GM04503 (cell line): ENCODE results near the gene GNAQ.

Experiments
- DNase-seq: peaks from one replicate; pipeline ENCODE4 v3.0.0-alpha.2; 2012; ENCODE audit warnings: low read depth

The GNAQ gene

DNA sequence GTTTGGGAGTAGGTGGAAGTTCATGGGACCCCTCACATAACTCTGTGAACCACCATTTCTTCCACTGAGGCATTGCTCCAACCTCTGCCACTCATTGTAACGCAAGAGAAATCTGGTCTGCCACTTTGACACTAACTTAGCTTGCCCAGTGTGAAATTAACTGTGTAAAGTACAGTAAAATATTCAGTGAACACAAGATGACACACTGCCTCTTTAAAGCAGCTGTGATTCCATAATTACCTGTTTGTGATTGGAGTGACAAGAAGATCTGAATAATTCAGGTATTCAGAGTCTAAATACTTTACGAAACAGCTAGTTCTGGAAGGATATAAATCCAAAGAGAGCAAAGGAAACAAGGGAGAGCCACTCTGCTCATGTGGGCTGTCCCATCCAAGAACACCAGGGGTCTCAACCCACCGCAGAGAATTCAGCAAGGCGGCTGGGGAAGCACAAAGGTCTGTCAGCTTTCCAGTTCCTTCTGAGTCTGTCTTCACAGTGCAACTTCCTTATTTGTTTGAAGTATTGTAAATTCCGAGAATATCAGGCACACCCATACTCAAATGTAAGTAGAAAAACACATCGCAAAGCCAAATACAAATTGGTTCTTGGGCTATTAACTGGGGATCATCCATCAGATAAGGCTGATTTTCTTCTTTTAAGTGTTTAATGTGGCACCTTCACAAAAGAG lies 86.9 kb downstream of the GNAQ start:
- DNase-seq, result no peak

DNA sequence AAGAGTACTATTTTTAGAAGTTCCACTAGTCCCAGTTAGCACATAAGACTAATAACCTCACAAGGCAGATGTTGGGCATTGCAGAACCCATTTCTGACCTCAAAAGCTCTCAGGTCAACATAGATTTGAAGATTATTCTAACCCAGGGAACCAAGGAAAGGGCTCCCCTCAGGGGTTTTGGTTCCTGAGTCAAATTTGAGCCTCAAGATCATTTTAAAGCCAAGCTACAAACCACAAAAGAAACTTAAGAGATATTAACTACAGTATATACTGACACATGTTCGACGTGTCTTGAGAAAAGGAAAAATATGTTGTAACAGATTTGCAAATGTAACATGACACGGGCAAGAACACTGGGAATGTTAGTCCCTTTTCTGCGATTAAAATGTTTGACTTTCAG lies 88.6 kb downstream of the GNAQ start:
- no peak for DNase-seq

DNA sequence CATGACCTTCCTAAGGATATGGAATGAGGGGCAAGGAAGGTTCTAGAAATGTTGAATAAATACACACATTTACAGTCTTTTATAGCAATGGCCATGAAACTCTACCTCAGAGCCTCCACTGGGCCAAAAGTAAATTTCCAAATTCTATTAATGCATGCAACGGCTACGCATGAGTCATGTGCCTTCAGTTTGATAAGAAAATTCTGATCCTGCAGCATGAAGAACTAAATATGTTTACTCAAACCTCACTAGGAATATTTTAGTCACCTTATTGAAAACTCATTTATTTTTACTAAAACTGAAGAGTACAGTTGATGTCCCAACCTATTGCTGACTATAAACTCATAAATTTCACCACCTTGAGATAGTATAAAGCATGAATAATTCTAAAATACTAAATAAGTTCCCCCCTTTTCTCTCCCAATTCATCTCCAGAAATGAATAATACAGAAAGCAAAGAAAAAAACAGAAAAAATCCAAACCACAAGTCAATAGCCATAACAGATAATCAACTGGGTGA lies 92.4 kb downstream of the GNAQ start:
- no peak for DNase-seq

DNA sequence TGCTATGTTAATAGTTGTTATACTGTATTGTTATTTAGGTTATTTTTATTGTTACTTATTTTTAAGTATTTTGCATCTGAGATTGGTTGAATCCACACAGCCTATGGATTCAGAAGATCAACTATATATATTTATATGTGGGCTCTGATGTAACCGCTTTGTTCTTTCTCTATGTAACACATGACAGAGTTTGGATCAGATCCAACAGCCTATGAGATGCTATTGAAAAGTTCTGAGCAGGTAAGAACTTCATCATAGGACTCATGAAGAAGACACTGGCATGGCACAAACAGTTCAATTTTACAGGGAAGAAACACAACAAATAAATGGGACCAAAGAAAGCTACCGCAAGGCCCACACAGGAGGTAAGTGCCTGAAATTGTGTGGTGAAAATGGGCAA lies 93.4 kb downstream of the GNAQ start:
- DNase-seq, result no peak

DNA sequence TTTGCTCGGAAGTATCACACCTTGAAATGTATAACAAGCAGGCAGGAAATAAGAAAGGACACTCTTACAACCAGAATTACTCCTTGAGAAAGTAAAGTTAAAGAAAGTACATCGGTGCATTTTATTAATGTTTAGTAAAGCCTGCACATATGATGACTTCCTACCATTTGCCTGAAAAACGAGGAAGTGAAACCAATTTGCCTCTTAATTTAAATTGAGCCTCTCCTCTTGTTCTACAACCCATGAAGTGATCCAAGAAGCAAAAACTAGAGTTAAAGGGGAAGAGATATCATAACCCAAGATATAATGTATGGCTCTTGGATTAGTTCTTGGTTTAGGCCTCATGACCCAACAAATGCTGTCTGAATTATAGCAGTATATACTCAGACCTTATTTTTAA lies 95.6 kb downstream of the GNAQ start:
- DNase-seq, result no peak

DNA sequence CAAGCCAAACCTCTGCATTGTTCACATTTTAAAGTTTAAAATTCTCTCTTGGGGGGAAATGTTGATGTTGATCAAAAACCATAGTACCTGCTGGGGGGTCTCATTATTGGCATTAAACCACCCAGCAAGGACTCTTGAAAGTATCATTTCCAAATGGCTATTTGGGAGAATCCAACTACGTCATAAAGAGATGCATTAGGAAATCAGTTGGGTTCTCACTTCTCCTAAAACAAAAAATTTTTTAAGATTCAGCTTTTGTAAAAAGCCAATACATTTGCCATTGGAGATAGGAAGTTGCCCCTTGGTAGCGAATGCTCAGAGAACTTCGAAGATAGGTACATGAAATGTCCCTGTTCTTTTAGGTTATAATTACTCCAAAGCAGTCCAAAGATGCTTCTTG lies 96.4 kb downstream of the GNAQ start:
- no peak for DNase-seq

DNA sequence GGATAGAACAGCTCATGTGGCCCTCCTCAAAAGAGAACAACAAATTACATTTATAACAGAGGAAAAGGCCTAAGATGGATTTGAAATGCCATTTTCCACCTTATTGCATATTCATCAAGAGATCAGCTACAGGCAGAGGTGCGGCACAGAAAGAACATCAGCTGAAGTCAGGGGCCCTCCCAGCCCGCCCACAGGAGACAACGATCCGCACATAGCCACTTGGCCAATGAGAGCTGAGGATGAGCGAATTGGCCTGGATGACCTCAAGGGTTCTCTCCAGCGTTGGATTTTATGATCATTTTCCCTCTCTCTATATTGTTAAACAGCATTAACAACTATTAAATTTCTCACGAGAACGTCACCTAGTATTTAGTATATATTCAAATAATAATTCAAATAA lies 97.6 kb downstream of the GNAQ start:
- DNase-seq, result no peak

DNA sequence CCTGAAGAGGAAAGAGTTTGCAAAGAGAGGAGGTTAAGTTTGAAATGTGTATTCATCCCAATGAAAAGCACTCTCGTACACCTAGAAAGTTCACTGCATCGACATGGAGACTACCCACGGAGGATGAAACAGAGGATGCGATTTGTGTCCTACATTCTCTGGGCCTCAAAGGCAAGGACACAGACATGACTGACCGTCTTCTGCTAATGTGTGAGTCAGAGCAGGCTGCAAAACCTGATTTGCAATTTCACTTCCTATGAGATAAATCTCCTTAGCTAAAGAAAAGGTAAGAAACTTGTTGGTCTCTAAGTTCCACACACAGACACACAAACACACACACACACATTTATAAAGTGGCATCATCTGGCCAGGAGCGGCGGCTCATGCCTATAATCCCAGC lies 98.6 kb downstream of the GNAQ start:
- DNase-seq, result no peak

DNA sequence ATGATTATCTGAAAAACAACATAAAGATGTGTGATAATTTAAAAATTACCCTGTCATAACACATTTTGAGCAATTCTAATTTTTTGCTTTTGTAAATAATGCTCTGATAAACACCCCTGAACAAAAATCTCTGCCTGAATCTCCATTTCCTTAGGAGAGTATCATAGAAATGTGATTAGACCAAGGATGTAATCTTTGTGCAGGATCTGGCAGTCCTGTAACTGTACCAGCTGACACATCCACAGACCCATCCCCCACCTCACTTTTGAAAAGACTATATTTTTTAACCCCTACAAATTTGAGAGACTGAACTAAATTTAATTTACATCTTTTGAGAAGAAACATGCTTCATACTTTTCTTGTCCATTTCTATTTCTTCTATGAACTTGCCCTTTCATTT lies 101.7 kb downstream of the GNAQ start:
- no peak for DNase-seq

DNA sequence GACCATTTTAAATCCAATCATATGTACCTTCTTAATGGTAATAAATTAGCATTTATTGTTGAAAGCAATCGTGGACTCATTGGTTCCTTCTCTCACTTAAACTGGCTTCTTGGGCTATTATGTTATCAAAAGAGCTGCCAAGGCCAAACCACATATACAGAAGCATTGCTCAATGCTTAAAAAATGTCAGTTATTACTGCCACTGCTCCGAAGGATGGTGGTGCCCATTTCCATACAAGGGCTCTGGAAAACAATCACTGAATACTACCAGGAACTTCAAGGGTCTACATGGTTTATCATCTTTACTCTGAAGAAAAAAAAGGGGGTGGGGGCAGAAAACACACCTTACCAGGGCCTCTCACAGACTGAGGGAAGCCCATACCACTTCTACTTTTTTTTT lies 104.3 kb downstream of the GNAQ start:
- no peak for DNase-seq

DNA sequence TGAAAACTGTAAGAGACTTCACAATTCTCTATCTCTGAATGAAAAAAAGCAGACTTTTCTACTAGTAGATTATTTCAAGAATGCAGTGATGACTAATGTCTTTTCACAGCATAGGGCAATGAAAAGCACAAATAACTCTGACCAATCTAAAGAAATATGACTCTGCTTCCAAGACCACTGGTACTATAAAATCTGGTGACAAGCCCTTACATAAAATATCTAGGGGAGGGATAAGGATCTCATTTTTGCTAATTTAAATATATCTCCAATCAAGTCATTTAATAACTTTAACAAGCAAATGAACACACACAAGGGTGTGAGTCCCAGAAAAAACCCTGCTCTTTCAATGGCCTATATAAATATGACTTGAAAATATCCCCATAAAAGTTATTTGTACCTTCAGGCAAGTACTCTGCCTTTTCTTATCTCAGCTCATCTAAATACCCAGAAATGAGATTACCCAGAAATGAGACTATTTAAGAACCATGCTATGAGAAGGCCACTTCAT lies 105.2 kb downstream of the GNAQ start:
- DNase-seq, result no peak

DNA sequence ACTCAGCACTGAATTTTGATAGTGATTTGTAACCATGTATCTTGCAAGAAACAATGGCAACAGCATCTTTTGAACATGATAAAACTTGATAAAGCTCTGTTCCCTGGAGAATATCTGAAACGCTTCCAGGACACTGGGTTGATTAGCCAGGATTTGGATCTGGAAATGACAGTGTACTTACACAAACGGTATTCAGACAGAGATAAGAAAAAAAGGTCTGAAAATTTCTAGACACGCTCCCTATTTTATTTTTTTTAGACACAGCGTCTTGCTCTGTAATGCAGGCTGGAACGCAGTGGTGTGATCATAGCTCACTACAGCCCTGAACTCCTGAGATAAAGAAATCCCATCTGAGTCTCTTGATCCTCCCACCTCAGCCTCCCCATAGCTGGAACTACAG lies 109.0 kb downstream of the GNAQ start:
- DNase-seq, result no peak

DNA sequence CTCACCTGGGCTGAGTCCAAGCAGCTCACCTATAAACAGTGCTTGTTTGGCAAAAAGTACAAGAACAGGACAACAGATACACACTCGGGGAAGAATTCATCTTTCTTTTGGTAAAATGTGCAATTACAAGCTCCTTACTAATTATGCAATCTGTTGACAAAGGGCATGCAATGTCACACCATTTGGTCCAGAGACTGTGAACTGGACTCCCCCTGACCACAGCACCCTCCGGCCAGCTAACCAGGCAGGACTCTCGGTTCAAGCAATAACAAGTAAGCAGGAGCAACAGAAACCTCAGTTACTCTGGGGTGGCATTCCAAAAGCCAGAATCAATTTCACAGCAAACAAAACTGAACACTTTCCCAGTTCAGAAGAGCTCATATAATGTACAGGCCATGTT lies 113.8 kb downstream of the GNAQ start:
- DNase-seq, result no peak

DNA sequence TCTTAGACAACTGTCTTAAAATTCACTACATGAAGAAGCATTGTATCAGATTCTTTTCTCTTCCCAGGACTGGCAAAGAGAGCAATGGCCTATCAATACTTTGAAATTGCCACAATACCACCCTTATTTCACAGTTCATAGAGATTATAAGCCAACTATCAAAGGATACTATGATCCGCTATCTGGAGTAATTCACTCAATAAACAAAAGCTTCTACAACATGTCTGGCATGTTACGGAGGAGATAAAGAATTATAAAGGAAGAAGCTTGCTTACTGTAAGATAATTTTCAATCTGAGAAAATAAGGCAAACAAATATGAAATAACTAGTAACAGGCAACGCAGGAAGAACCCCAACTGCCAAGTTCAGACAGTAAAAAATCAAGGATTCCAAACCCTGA lies 114.8 kb downstream of the GNAQ start:
- no peak for DNase-seq

DNA sequence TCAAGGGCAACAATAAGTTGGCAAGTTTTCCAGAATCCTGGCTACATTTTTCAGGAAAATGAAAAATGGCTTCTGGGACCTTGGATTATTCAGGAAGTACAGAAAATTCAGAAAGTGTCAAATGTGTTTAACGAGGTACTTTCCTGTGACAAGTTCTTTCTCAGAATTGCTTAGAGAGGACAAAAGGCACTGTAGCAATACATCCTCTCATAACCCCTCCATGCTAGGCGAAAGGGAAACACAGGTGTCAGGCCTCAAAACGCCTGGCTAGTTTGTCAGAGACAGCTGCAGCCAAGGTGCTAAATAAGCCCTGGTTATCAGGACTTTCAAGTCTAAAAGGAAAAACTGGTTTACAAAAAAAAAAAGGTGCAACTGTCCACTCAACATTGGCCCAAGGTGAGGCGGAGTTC lies 115.2 kb downstream of the GNAQ start:
- DNase-seq, result no peak

DNA sequence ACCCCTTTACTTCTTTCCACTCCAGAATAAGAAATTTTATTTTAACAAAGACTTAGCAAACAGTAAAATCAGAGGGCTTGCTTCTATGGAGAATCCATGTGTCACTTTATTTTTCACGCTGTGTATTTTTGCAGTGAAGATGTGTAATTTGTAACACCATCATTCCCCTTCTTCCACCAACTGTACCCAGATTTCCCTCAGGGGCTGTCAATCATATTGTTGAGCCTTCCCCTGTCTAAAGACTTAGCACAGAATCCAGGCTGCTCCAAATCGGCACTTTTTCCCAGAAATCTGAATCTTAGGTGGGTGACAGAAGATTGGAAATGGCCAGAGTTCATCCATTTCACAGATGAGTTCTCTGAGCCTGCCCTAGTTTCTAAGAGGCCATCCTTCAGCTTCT lies 115.9 kb downstream of the GNAQ start:
- no peak for DNase-seq

DNA sequence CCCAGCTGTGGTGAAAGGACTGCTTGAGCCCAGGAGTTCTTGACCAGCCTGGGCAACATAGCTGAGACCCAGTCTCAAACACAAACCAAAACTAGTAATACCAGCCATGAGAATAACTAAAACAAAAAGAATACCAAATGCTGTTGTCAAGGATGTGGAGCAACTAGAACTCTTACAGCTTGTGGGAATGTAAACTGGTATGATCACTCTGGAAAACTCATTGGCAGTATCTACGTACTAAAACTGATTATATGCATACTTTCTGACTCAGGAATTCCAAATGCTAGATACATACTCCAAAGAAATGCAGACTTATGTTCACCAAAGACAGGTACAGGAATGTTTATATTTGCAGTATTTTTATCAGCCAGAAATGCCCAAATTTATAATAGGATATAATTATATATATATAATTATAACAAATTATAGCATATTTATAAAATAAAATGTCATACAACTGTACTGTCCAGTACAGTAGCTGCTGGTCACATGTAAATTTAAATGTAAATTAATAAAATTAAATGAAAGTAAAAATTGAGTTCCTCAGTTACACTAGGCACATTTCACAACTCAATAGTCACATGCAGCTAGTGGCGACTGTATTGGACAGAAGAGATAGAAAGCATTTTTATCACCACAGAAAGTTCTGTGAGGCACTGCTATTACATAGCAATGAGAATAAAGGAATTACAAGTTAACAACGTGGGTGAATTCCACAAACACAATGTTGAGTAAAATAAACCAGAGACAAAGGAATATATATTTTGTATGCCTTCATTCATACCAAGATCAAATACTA lies 118.5 kb downstream of the GNAQ start:
- no peak for DNase-seq

DNA sequence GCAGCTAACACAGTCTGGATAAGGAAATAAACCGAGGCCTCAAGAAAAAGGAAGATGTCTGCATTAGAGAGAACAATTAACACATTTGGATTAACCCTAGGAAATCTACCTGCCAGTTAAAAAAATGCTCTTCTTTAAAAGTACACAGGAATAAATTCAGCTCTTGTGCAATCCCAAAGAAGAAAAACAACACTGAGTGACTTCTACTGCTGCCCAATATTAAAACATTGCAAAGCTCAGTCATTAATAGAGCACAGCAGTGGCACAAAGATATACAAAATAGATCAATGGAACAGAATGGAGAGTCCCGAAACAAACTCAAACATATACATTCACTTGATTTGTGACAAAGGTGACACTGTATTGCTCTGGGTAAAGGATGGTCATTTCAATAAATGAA lies 119.7 kb downstream of the GNAQ start:
- DNase-seq, result no peak

DNA sequence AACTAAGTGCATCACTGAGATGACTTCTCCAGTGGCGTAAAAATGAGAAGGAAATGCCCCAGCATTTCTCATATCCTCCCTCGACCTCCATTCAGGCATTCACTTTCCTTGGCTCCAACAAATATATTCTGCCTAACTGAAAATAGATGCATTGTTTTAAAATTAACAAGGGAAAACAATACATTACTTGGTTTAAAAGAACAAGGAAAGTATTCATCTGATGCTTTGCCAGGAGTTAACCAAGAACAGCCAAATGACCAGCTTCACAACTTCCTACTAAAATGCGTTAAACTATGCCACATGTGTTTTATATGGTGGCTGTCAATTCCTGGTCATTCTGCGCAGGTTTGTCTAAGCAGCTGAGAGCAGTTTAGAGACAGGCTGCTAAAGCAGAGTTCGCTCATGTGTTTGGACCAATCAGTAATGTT lies 121.4 kb downstream of the GNAQ start:
- DNase-seq, result no peak

DNA sequence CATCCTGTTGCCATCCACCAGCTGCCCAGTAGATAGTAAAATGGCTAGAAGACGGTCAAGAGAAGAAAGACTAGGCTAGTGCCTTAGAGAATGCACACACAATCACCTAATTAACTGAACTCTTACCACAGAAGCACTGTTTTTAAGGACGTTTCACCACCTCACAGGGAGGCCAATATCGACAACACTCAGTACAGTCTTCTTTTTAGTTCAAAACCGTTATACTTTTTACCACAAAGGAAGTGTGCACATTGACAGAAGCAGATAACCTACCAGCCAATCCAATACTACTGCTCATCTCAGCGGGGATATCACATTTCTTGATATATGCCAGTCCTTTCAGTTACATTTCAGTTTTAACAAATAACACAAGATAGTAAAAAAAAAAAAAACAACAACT lies 122.3 kb downstream of the GNAQ start:
- DNase-seq, result no peak

DNA sequence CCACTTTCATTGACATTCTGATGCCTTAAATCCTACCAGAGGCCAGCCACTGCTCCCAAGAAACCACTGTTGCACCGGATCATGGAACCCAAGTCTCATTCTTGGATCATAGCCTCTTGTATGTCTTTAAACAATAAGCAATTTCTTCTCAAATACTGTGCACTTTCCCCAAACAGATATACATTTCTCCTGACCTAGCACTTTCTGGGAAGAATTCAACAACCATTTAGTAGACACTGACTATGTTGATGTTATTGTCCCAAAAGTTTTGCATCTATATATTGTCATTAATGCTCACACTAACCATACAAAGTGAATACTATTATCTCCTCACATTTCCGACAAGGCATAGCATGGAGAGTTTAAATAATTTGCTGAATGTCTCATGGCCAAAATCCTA lies 123.3 kb downstream of the GNAQ start:
- DNase-seq, result no peak

DNA sequence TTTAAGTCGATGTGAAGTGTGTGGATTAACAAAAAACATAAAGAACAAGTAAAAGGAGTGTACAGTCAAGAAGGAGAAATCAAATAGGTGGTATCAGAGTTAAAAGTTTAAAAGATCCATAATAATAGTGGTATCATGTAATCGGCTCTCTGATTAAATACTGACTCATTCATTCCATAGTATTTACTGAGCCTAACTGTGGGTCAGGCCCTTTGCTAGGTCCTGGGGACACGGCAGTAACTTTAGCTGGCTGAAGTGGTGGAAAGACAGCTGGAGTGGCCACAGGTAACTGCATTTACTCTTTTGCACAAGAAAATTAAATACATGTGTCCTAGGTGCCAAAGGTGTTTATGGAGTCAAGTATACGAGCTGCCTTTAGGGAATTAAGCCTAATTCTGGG lies 124.0 kb downstream of the GNAQ start:
- DNase-seq, result no peak

DNA sequence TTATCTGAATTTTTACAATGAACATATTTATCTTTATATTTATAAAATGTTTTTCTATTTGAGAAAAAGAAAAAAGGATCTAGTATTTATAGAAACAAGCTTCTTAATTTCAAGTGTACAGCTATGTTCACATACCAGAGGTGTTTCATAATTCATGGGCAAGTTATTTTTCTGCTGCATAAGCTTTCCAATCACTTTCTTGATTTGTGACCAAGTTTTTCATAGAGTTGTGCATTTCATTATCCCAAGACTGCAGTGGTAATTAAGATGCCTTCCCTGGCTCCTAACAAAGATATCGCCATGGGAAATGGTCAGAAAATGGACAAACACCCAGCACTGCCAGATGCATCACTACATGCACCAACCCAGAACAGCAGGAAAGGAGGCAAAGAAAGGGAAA lies 124.6 kb downstream of the GNAQ start:
- no peak for DNase-seq
